Heart left ventricle (tissue), 16 donors: Measurements from ENCODE around the gene SLC12A5. TPM values are rescaled to one million over a fixed set of nuclear protein-coding genes. Genes with fewer than 3 reads are reported as not detected.

Source experiments
- ATAC-seq, 4 donors: fragments of 200-7000 bp; cut with Tn5 transposase; one replicate each; pipeline ENCODE4 v1.9.1; 2020 to 2022; ENCODE audit warnings: moderate library complexity in 4 of 4, mild to moderate bottlenecking in 3 of 4, moderate number of reproducible peaks in 1 of 4
- DNase-seq, 5 donors: peaks; one replicate each; pipeline ENCODE4 v3.0.0-alpha.2; 2020
- H3K27ac ChIP-seq, 12 donors: fragments of 200-600 bp; sonication (generic) in 4 of 12; one replicate each; pipeline versions ENCODE4 v1.5.0 to v1.8.0; 2016 to 2022; ENCODE audit warnings: mild to moderate bottlenecking in 2 of 12
- H3K27me3 ChIP-seq, 9 donors: fragments of 200-600 bp; sonication (generic) in 2 of 9; one replicate each; pipeline versions ENCODE4 v1.5.1 to v1.8.0; 2016 to 2022; ENCODE audit warnings: mild to moderate bottlenecking in 3 of 9
- H3K36me3 ChIP-seq, 9 donors: fragments of 200-600 bp; sonication (generic) in 2 of 9; one replicate each; pipeline versions ENCODE4 v1.5.0 to v1.8.0; 2018 to 2022; ENCODE audit warnings: mild to moderate bottlenecking in 2 of 9
- H3K4me1 ChIP-seq, 12 donors: fragments of 200-600 bp; sonication (generic) in 4 of 12; one replicate each; pipeline versions ENCODE4 v1.5.0 to v1.8.0; 2016 to 2022; ENCODE audit warnings: mild to moderate bottlenecking in 3 of 12
- H3K4me3 ChIP-seq, 12 donors: fragments of 200-600 bp; sonication (generic) in 4 of 12; one replicate each; pipeline versions ENCODE4 v1.5.0 to v1.8.0; 2017 to 2022; ENCODE audit warnings: mild to moderate bottlenecking in 9 of 12, moderate library complexity in 4 of 12
- H3K9me3 ChIP-seq, 12 donors: fragments of 200-600 bp; sonication (generic) in 4 of 12; one replicate each; pipeline versions ENCODE4 v1.5.0 to v1.8.0; 2016 to 2022; ENCODE audit warnings: mild to moderate bottlenecking in 1 of 12
- POLR2A ChIP-seq, 2 donors: fragments of 450-650 bp; IDR thresholded peaks; one replicate each; pipeline ENCODE4 v1.6.1; 2017; ENCODE audit warnings: antibody characterized with exemption in 2 of 2, mild to moderate bottlenecking in 2 of 2, moderate library complexity in 2 of 2
- WGBS, 4 donors: extraction: QIAGEN DNeasy Blood & Tissue Kit in 2 of 4; methylation state at CpG; one replicate each; pipeline versions ENCODE4 v1.1.5 to v1.1.7; 2013 to 2018; 5-methylcytosine and 5-hydroxymethylcytosine counted together
- intact Hi-C, 10 donors: fragments of 100-400 bp; cut with DNase I; formaldehyde crosslinking; loops; one replicate each; pipeline versions ENCODE4 v1.11.1 to v1.14.2; 2022
- polyA plus RNA-seq, 2 donors: library from polyadenylated mRNA; stranded (reverse); fragments of 200-250 nt; gene quantifications; one replicate each; pipeline ENCODE4 v1.2.3, GENCODE V29; 2013
- total RNA-seq, 9 donors: library from RNA; depleted of rRNA in 2 of 9; stranded (reverse); fragments of >200 nt in 2 of 9; fragmentation: NEBNext Ultra II Directional in 3 of 9; extraction: Animal tissue kit (Norgen Biotek cat#: 25700) in 3 of 9; gene quantifications; one replicate each; pipeline versions ENCODE4 v1.1.0 to v1.2.4, GENCODE V29; 2016 to 2023
- TF ChIP-seq, protein P1 (sequence below), 12 donors: fragments of 200-600 bp; sonication (generic) in 4 of 12; IDR thresholded peaks; one replicate each; pipeline versions ENCODE4 v1.5.0 to v1.8.0; 2018 to 2022; ENCODE audit warnings: antibody characterized with exemption in 12 of 12, mild to moderate bottlenecking in 5 of 12
- donor health status: ischemic (EF 13 %, LVEDD 7.1; RV severe dilation, severe dysfunction).
- donor health status: healthy with polysubstance abuse.
- donor health status: DM: no; HTN: yes; CAD: no.
- donor health status: DM: no; HTN: no; CAD: no.
- donor health status: ischemic (EF 25% LVEDD 6.9; RV normal size, moderate dysfunction).
- donor health status: ischemic (EF 25% LVEDD 5.7; RV mildly dilated, moderate dysfunction).
- donor health status: healthy.
- donor health status: DM: yes; HTN: yes; CAD: no.
- donor health status: ischemic (EF 35%, LVEDD 5.7; RV mildly dilated, moderate dysfunction).
- donor health status: nonischemic (EF 11% LVEDD 7.7; RV severe dilation, severe dysfunction).
- donor health status: DM: yes; HTN: yes; CAD: no.
- donor health status: PGD.
- donor health status: ischemic (EF 29% LVEDD 5.4; RV normal size, mild dysfunction).
- donor health status: nonischemic (EF 23%, LVEDD 6.1; RV moderate dilation, normal function).

SLC12A5 gene
- total and polyA plus RNA-seq, 11 donors: 0.73 to 1.7 (median 1.2) TPM; not detected in 8

- intact Hi-C loops: loop anchor here in 3 of 10 donors (2.0 to 10.0 kb wide), 3 partner anchors 163 to 323 kb away; no protein-coding TSS in a partner anchor
- TF ChIP-seq, protein P1, sequence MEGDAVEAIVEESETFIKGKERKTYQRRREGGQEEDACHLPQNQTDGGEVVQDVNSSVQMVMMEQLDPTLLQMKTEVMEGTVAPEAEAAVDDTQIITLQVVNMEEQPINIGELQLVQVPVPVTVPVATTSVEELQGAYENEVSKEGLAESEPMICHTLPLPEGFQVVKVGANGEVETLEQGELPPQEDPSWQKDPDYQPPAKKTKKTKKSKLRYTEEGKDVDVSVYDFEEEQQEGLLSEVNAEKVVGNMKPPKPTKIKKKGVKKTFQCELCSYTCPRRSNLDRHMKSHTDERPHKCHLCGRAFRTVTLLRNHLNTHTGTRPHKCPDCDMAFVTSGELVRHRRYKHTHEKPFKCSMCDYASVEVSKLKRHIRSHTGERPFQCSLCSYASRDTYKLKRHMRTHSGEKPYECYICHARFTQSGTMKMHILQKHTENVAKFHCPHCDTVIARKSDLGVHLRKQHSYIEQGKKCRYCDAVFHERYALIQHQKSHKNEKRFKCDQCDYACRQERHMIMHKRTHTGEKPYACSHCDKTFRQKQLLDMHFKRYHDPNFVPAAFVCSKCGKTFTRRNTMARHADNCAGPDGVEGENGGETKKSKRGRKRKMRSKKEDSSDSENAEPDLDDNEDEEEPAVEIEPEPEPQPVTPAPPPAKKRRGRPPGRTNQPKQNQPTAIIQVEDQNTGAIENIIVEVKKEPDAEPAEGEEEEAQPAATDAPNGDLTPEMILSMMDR (IDR thresholded peaks at IDR 0.05): peak in 4 of 12 donors; percentile 10 to 28 (median 19)
- no peak for TF ChIP-seq POLR2A (IDR thresholded peaks at IDR 0.05)
- peaks cover 0 to 57% (median 0%) of the 10 kb centered on the region in 12 donors for H3K4me1 ChIP-seq
- DNase-seq (peak; percentile 43 to 82 (median 60)), ATAC-seq (peak in 3 of 4 donors; percentile 23 to 65 (median 33))
- peaks cover 50 to 98% (median 70%) of the 10 kb centered on the region in 9 donors for H3K27me3 ChIP-seq
- 7 to 22% (median 11%) methylated on average over 50 to 57 of the region's 57 CpGs for WGBS, 4 donors
- H3K4me3 ChIP-seq: peak overlapping the region in 1 of 12 donors; percentile 44
- no peaks in the 10 kb centered on the region for H3K9me3 ChIP-seq
- H3K36me3 ChIP-seq: no peaks in the 10 kb centered on the region
- H3K27ac ChIP-seq: no peak overlapping the region
Observed at GRCh38 chr20:46011631-46012482, 17.2 kb upstream of the SLC12A5 start.

GRCh38 chr20:46012921-46013320, 16.1 kb upstream of the SLC12A5 start:
- TF ChIP-seq, protein P1 (IDR thresholded peaks at IDR 0.05): no peak
- TF ChIP-seq POLR2A (IDR thresholded peaks at IDR 0.05): no peak
- ATAC-seq (no peak), DNase-seq (no peak)
- Histone ChIP-seq H3K9me3 (no peaks in the 10 kb centered on the region), H3K27me3 (peaks cover 50 to 98% (median 73%) of the 10 kb centered on the region in 9 donors), H3K36me3 (no peaks in the 10 kb centered on the region), H3K4me3 (no peak overlapping the region), H3K4me1 (peaks cover 0 to 48% (median 0%) of the 10 kb centered on the region in 12 donors), H3K27ac (no peak overlapping the region)
- intact Hi-C loops: loop anchor here in 3 of 10 donors (2.0 to 10.0 kb wide), 3 partner anchors 162 to 322 kb away; no protein-coding TSS in a partner anchor
- WGBS, 4 donors: 54 to 63% (median 60%) methylated on average over 8 to 10 of the region's 10 CpGs

- 13 to 21% (median 16%) methylated on average over 27 to 29 of the region's 29 CpGs for whole genome bisulfite sequencing, 4 donors
- Histone ChIP-seq H3K27me3 (peaks cover 50 to 97% (median 73%) of the 10 kb centered on the region in 9 donors), H3K4me1 (peaks cover 0 to 44% (median 0%) of the 10 kb centered on the region in 12 donors), H3K27ac (no peak overlapping the region), H3K36me3 (no peaks in the 10 kb centered on the region), H3K4me3 (no peak overlapping the region), H3K9me3 (no peaks in the 10 kb centered on the region)
- DNase-seq (no peak), ATAC-seq (no peak)
- TF ChIP-seq, protein P1 (IDR thresholded peaks at IDR 0.05): no peak
- TF ChIP-seq POLR2A (IDR thresholded peaks at IDR 0.05): no peak
- intact Hi-C loops: loop anchor here in 3 of 10 donors (2.0 to 10.0 kb wide), 3 partner anchors 161 to 321 kb away; no protein-coding TSS in a partner anchor
Observed at GRCh38 chr20:46013322-46013828, 15.6 kb upstream of the SLC12A5 start.
